Measurements from ENCODE around the gene TFF1. TPM values are rescaled to one million over a fixed set of nuclear protein-coding genes. Genes with fewer than 3 reads are reported as not detected.

The TFF1 gene
- polyA plus RNA-seq, 1 donor from 2014 or later, result not detected

DNA sequence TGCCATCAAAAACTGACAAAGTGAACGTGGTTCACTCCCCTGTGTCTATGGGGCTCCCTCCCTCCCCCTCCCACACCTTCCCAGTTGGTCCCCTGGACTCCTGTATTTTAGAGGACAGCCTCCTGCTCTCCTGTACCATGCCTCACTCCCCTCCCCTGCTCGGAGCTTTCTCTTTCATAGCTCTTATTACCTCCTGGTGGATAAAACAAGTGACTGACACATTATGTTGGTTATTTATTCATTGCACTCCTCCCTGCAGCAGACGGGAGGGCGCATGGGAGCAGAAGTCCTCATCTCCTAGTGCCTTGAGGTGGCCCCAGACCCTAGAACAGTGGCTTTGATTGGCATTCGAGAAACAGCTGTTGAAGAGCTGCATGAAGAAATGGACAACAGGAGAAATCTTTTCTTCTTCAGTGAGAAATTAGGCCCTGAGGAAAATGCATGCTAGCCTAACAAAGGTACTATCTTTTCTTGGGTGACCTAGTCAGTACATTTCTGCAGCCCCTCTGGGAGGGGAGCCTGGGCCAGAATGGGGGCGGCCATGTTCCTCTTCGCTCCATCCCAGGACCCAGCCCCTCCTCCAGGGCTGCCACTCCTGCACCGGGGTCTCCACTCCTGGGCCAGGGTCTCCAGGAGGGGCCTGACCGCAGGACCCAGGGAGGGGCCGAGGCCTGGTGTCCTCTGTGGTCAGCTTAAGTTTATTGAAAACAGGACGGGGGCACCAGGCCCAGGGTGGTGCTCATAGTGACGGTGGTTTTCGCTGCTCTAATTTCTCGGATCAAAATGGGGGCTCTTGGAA is 1.2 kb upstream of the TFF1 start:
- H3K27me3 ChIP-seq (ENCODE audit: insufficient read depth, low read depth, low read length), result no peaks in the 10 kb centered on the region
- no peak overlapping the region for H3K9ac ChIP-seq (ENCODE audit: low read length)
- no peak overlapping the region for H3K4me3 ChIP-seq (ENCODE audit: low read length)
- no peaks in the 10 kb centered on the region for H3K36me3 ChIP-seq (ENCODE audit: insufficient read depth, low read length)
- H4K20me1 ChIP-seq (ENCODE audit: insufficient read depth), result no peaks in the 10 kb centered on the region
- H3K9me3 ChIP-seq (ENCODE audit: low read length), result no peaks in the 10 kb centered on the region
- no peak overlapping the region for H3K4me2 ChIP-seq (ENCODE audit: low read length)
- no peaks in the 10 kb centered on the region for H3F3A ChIP-seq (ENCODE audit: insufficient read depth, low read length, poor library complexity, severe bottlenecking)
- no peaks in the 10 kb centered on the region for H3K9me2 ChIP-seq (ENCODE audit: insufficient read depth, low read length)
- H3K27ac ChIP-seq (ENCODE audit: low read length), result no peak overlapping the region
- TF ChIP-seq REST (IDR thresholded peaks at IDR 0.05; ENCODE audit: borderline replicate concordance) (no peak), MXI1 (conservative IDR thresholded peaks at IDR 0.05; ENCODE audit: poor library complexity, severe bottlenecking) (no peak), RAD21 (conservative IDR thresholded peaks at IDR 0.05) (no peak), SMC3 (conservative IDR thresholded peaks at IDR 0.05; ENCODE audit: poor library complexity) (no peak), EP300 (conservative IDR thresholded peaks at IDR 0.05; ENCODE audit: poor library complexity, severe bottlenecking) (no peak), TAF1 (IDR thresholded peaks at IDR 0.05; ENCODE audit: low read depth) (no peak), POLR2AphosphoS5 (IDR thresholded peaks at IDR 0.05) (no peak), EZH2 (IDR thresholded peaks at IDR 0.05; ENCODE audit: borderline replicate concordance, insufficient read depth, low read length, poor library complexity, severe bottlenecking) (no peak)
- TF ChIP-seq, protein P1, sequence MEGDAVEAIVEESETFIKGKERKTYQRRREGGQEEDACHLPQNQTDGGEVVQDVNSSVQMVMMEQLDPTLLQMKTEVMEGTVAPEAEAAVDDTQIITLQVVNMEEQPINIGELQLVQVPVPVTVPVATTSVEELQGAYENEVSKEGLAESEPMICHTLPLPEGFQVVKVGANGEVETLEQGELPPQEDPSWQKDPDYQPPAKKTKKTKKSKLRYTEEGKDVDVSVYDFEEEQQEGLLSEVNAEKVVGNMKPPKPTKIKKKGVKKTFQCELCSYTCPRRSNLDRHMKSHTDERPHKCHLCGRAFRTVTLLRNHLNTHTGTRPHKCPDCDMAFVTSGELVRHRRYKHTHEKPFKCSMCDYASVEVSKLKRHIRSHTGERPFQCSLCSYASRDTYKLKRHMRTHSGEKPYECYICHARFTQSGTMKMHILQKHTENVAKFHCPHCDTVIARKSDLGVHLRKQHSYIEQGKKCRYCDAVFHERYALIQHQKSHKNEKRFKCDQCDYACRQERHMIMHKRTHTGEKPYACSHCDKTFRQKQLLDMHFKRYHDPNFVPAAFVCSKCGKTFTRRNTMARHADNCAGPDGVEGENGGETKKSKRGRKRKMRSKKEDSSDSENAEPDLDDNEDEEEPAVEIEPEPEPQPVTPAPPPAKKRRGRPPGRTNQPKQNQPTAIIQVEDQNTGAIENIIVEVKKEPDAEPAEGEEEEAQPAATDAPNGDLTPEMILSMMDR (IDR thresholded peaks at IDR 0.05; ENCODE audit: poor library complexity, severe bottlenecking), result no peak
- no peak overlapping the region for H2AFZ ChIP-seq (ENCODE audit: low read depth, low read length)
- no peaks in the 10 kb centered on the region for H3K79me2 ChIP-seq (replicated peaks; ENCODE audit: insufficient read depth, low read length)

GRCh38 chr21:42365770-42366169 is 565 bp downstream of the TFF1 start:
- Histone ChIP-seq H3K27me3 (ENCODE audit: insufficient read depth, low read depth, low read length) (no peaks in the 10 kb centered on the region), H2AFZ (ENCODE audit: low read depth, low read length) (no peak overlapping the region), H4K20me1 (ENCODE audit: insufficient read depth) (no peaks in the 10 kb centered on the region), H3K79me2 (replicated peaks; ENCODE audit: insufficient read depth, low read length) (no peaks in the 10 kb centered on the region), H3K27ac (ENCODE audit: low read length) (no peak overlapping the region), H3K9ac (ENCODE audit: low read length) (no peak overlapping the region), H3F3A (ENCODE audit: insufficient read depth, low read length, poor library complexity, severe bottlenecking) (no peaks in the 10 kb centered on the region), H3K9me3 (ENCODE audit: low read length) (no peaks in the 10 kb centered on the region), H3K4me3 (ENCODE audit: low read length) (no peak overlapping the region), H3K4me2 (ENCODE audit: low read length) (no peak overlapping the region), H3K9me2 (ENCODE audit: insufficient read depth, low read length) (no peaks in the 10 kb centered on the region), H3K36me3 (ENCODE audit: insufficient read depth, low read length) (no peaks in the 10 kb centered on the region)
- TF ChIP-seq EP300 (conservative IDR thresholded peaks at IDR 0.05; ENCODE audit: poor library complexity, severe bottlenecking), result no peak
- TF ChIP-seq POLR2AphosphoS5 (IDR thresholded peaks at IDR 0.05), result no peak
- no peak for TF ChIP-seq MXI1 (conservative IDR thresholded peaks at IDR 0.05; ENCODE audit: poor library complexity, severe bottlenecking)
- no peak for TF ChIP-seq REST (IDR thresholded peaks at IDR 0.05; ENCODE audit: borderline replicate concordance)
- TF ChIP-seq RAD21 (conservative IDR thresholded peaks at IDR 0.05), result no peak
- TF ChIP-seq, protein P1 (IDR thresholded peaks at IDR 0.05; ENCODE audit: poor library complexity, severe bottlenecking), result no peak
- no peak for TF ChIP-seq SMC3 (conservative IDR thresholded peaks at IDR 0.05; ENCODE audit: poor library complexity)
- TF ChIP-seq EZH2 (IDR thresholded peaks at IDR 0.05; ENCODE audit: borderline replicate concordance, insufficient read depth, low read length, poor library complexity, severe bottlenecking), result no peak
- TF ChIP-seq TAF1 (IDR thresholded peaks at IDR 0.05; ENCODE audit: low read depth), result no peak

Data from neural cell (in vitro differentiated cells).